Measurements from ENCODE around the gene FAM209B. TPM values are rescaled to one million over a fixed set of nuclear protein-coding genes. Genes with fewer than 3 reads are reported as not detected.

FAM209B gene
- total RNA-seq, 2 experiments from 2014 or later = not detected

DNA sequence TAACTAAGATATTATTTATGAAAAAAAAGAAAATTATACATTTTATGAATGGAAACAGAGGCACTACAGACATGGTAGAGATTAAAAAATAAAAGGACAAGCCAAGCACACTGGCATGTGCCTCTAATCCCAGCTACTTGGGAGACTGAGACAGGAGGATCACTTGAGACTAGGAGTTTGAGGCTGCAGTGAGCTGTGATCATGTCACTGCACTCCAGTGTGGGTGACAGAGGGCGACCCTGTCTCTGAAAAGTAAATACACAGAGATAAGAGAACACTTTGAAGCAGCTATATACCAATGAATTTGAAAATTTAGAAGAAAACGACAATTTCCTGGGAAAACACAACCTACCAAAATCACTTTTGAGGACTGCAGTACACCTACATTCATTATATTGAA lies 48.7 kb downstream of the FAM209B start:
- CTCF ChIA-PET (ENCODE audit: unreplicated experiment) = no interaction called here
- Histone ChIP-seq H3K79me2 (ENCODE audit: insufficient read depth, low read depth, low read length) (no peaks in the 10 kb centered on the region), H3K4me1 (ENCODE audit: insufficient read depth, low read length, poor library complexity, severe bottlenecking) (no peaks in the 10 kb centered on the region), H3K9me2 (ENCODE audit: insufficient read depth, low read length) (no peaks in the 10 kb centered on the region), H3K36me3 (ENCODE audit: insufficient read depth, low read length) (no peaks in the 10 kb centered on the region), H3K9me3 (ENCODE audit: low read length) (no peaks in the 10 kb centered on the region), H3K27ac (ENCODE audit: low read depth, low read length, poor library complexity, severe bottlenecking) (no peak overlapping the region), H2AFZ (ENCODE audit: low read length) (no peak overlapping the region), H3K4me2 (ENCODE audit: low read length) (no peak overlapping the region), H4K20me1 (ENCODE audit: insufficient read depth, low read length) (no peaks in the 10 kb centered on the region), H3K4me3 (ENCODE audit: low read depth, low read length, poor library complexity, severe bottlenecking) (no peak overlapping the region)
- no peak for DNase-seq (ENCODE audit: low spot score)
- no TSS peak for BruUV-seq (replicated peaks)
- TF ChIP-seq EZH2phosphoT487 (IDR thresholded peaks at IDR 0.05; ENCODE audit: borderline replicate concordance, low read depth, low read length) = no peak
- no peak for TF ChIP-seq CTCF (conservative IDR thresholded peaks at IDR 0.05; ENCODE audit: low read length)
- intact Hi-C loops (cut with micrococcal nuclease; ENCODE audit: unreplicated experiment) = no loop called here
- POLR2A ChIA-PET = interaction anchor here (0.6 kb wide), 1 partner anchor 14 kb away, joined by 3 read pairs; no protein-coding TSS in a partner anchor

GRCh38 chr20:56582542-56582941 lies 49.5 kb downstream of the FAM209B start:
- no TSS peak for BruUV-seq (replicated peaks)
- H3K4me1 ChIP-seq (ENCODE audit: insufficient read depth, low read length, poor library complexity, severe bottlenecking) = no peaks in the 10 kb centered on the region
- no peaks in the 10 kb centered on the region for H4K20me1 ChIP-seq (ENCODE audit: insufficient read depth, low read length)
- no peaks in the 10 kb centered on the region for H3K36me3 ChIP-seq (ENCODE audit: insufficient read depth, low read length)
- ChIA-PET POLR2A (no interaction called here), CTCF (ENCODE audit: unreplicated experiment) (no interaction called here)
- H3K9me3 ChIP-seq (ENCODE audit: low read length) = no peaks in the 10 kb centered on the region
- H3K79me2 ChIP-seq (ENCODE audit: insufficient read depth, low read depth, low read length) = no peaks in the 10 kb centered on the region
- no peak overlapping the region for H3K4me3 ChIP-seq (ENCODE audit: low read depth, low read length, poor library complexity, severe bottlenecking)
- no peak overlapping the region for H2AFZ ChIP-seq (ENCODE audit: low read length)
- H3K27ac ChIP-seq (ENCODE audit: low read depth, low read length, poor library complexity, severe bottlenecking) = no peak overlapping the region
- intact Hi-C loops (cut with micrococcal nuclease; ENCODE audit: unreplicated experiment) = no loop called here
- DNase-seq (ENCODE audit: low spot score) = no peak
- H3K9me2 ChIP-seq (ENCODE audit: insufficient read depth, low read length) = no peaks in the 10 kb centered on the region
- no peak for TF ChIP-seq CTCF (conservative IDR thresholded peaks at IDR 0.05; ENCODE audit: low read length)
- no peak for TF ChIP-seq EZH2phosphoT487 (IDR thresholded peaks at IDR 0.05; ENCODE audit: borderline replicate concordance, low read depth, low read length)
- H3K4me2 ChIP-seq (ENCODE audit: low read length) = no peak overlapping the region

GRCh38 chr20:56584916-56585315 lies 51.9 kb downstream of the FAM209B start:
- Histone ChIP-seq H3K36me3 (ENCODE audit: insufficient read depth, low read length) (no peaks in the 10 kb centered on the region), H3K27ac (ENCODE audit: low read depth, low read length, poor library complexity, severe bottlenecking) (no peak overlapping the region), H3K4me3 (ENCODE audit: low read depth, low read length, poor library complexity, severe bottlenecking) (no peak overlapping the region), H3K9me3 (ENCODE audit: low read length) (no peaks in the 10 kb centered on the region), H3K9me2 (ENCODE audit: insufficient read depth, low read length) (no peaks in the 10 kb centered on the region), H3K4me2 (ENCODE audit: low read length) (no peak overlapping the region), H4K20me1 (ENCODE audit: insufficient read depth, low read length) (no peaks in the 10 kb centered on the region), H3K4me1 (ENCODE audit: insufficient read depth, low read length, poor library complexity, severe bottlenecking) (no peaks in the 10 kb centered on the region), H2AFZ (ENCODE audit: low read length) (no peak overlapping the region), H3K79me2 (ENCODE audit: insufficient read depth, low read depth, low read length) (no peaks in the 10 kb centered on the region)
- ChIA-PET POLR2A (no interaction called here), CTCF (ENCODE audit: unreplicated experiment) (no interaction called here)
- no TSS peak for BruUV-seq (replicated peaks)
- DNase-seq (ENCODE audit: low spot score) = no peak
- TF ChIP-seq EZH2phosphoT487 (IDR thresholded peaks at IDR 0.05; ENCODE audit: borderline replicate concordance, low read depth, low read length) (no peak), CTCF (conservative IDR thresholded peaks at IDR 0.05; ENCODE audit: low read length) (no peak)
- intact Hi-C loops (cut with micrococcal nuclease; ENCODE audit: unreplicated experiment) = no loop called here

Other genes with a start within 250 kb of the FAM209B start
- gene FAM210B, start 174.3 kb upstream of the FAM209B start, total RNA-seq (2014; rRNA removed; shearing (Covaris generic)) = 0.13 and 0.19 TPM in 2 replicates
- 1.1 and 1.3 TPM in 2 replicates for gene FAM210B, start 174.3 kb upstream of the FAM209B start, total RNA-seq (2022)
- 55.5 and 63.2 TPM in 2 replicates for gene AURKA, start 141.0 kb upstream of the FAM209B start, total RNA-seq (2014; rRNA removed; shearing (Covaris generic))
- gene AURKA, start 141.0 kb upstream of the FAM209B start, total RNA-seq (2022) = 97.1 and 105 TPM in 2 replicates
- gene CSTF1, start 140.6 kb upstream of the FAM209B start, total RNA-seq (2014; rRNA removed; shearing (Covaris generic)) = 38.5 and 52.1 TPM in 2 replicates
- gene CSTF1, start 140.6 kb upstream of the FAM209B start, total RNA-seq (2022) = 51.6 and 56.0 TPM in 2 replicates
- gene CASS4, start 121.0 kb upstream of the FAM209B start, total RNA-seq (2014; rRNA removed; shearing (Covaris generic)) = 0.05 TPM in 1 of 2 replicates, not detected in the other
- 0.15 and 0.18 TPM in 2 replicates for gene CASS4, start 121.0 kb upstream of the FAM209B start, total RNA-seq (2022)
- gene RTF2, start 64.6 kb upstream of the FAM209B start, total RNA-seq (2014; rRNA removed; shearing (Covaris generic)) = 46.8 and 63.6 TPM in 2 replicates
- gene RTF2, start 64.6 kb upstream of the FAM209B start, total RNA-seq (2022) = 68.2 and 72.7 TPM in 2 replicates
- 0.82 TPM in 1 of 2 replicates, not detected in the other for gene FAM209A, start 8.5 kb upstream of the FAM209B start, total RNA-seq (2014; rRNA removed; shearing (Covaris generic))
- gene FAM209A, start 8.5 kb upstream of the FAM209B start, total RNA-seq (2022) = 0.70 TPM in 1 of 2 replicates, not detected in the other
- not detected in 2 replicates for gene TFAP2C, start 96.1 kb downstream of the FAM209B start, total RNA-seq (2014; rRNA removed; shearing (Covaris generic))
- gene TFAP2C, start 96.1 kb downstream of the FAM209B start, total RNA-seq (2022) = not detected in 2 replicates